Measurements from ENCODE around the gene BNIP3.
A peak's percentile ranks its signal among the peaks of the same experiment; 100 is the strongest.

The BNIP3 gene

DNA sequence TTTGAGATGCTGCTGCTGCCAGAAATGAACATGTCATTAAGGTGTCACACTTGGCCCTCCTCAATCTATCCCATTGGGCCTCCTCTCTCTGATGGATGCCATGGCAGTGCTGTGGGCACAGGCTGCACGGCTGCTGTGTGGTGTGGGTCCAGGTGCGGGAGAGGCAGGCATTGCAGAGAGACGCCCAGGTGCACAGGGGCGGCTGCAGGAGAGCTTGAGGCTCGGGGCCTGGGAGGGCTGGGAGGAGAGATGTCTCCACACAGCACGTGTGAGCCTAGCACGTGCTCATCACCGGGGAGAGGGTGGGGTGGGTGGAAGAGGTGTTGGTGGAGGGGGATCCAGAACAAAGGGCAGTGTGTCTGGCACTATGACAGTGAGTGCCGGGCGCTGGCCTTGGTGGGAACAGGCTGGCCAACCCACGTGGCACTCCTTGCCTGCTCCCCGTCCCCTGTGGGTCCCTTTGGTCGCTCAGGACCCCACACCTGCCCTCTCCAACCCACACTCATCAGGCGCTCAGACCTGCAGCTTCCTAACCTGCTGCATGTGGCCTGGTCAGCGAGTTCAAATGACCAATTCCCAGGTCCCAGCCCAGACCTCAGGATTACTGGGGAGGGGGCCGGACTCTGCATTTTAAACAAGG is 39.9 kb upstream of the BNIP3 start:
- DNase-seq (ENCODE audit: low spot score): peak; percentile 4
- TF ChIP-seq, protein P1, sequence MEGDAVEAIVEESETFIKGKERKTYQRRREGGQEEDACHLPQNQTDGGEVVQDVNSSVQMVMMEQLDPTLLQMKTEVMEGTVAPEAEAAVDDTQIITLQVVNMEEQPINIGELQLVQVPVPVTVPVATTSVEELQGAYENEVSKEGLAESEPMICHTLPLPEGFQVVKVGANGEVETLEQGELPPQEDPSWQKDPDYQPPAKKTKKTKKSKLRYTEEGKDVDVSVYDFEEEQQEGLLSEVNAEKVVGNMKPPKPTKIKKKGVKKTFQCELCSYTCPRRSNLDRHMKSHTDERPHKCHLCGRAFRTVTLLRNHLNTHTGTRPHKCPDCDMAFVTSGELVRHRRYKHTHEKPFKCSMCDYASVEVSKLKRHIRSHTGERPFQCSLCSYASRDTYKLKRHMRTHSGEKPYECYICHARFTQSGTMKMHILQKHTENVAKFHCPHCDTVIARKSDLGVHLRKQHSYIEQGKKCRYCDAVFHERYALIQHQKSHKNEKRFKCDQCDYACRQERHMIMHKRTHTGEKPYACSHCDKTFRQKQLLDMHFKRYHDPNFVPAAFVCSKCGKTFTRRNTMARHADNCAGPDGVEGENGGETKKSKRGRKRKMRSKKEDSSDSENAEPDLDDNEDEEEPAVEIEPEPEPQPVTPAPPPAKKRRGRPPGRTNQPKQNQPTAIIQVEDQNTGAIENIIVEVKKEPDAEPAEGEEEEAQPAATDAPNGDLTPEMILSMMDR (IDR thresholded peaks at IDR 0.05; ENCODE audit: extremely low read depth, missing control alignments): no peak

DNA sequence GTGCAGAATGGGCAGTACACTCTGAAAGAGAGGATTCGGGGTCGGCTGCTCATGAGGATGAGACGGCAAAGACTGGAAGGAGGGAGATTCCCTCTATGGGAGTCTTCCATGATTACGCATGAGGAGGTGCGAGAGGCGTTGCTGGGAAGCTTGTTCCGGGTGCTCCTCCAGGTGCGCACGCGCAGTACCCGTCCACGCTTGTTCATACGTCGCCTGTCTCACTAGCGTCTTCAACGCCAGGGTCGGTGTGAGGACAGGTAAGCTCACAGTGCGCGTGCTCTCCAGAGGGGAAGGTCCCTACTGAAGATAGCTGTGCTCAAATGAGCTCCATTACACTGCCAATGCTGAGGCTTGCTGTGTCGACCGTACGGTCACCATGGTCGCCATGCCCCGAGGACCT is 39.3 kb upstream of the BNIP3 start:
- no peak for DNase-seq (ENCODE audit: low spot score)
- TF ChIP-seq, protein P1 (IDR thresholded peaks at IDR 0.05; ENCODE audit: extremely low read depth, missing control alignments): no peak

DNA sequence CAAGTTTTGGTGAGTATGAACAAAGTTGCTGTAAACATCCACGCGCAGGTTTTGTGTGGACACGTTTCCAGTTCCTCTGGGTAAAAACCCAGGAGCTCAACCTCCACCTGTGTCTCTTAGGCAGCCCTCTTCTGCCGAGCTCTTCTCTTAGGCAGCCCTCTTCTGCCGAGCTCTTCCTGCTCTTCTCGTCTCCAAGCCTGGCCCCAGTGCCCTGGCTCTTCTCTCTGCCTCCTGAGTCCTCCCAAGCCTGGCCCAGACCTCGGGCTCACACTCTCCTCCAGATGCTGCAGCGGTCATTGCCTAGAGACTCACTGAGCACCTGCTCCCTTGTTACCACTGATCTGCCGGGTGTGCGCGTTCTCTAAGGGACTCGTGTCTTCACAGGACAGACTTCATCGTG is 38.7 kb upstream of the BNIP3 start:
- TF ChIP-seq, protein P1 (IDR thresholded peaks at IDR 0.05; ENCODE audit: extremely low read depth, missing control alignments): no peak
- DNase-seq (ENCODE audit: low spot score): peak; percentile 5

DNA sequence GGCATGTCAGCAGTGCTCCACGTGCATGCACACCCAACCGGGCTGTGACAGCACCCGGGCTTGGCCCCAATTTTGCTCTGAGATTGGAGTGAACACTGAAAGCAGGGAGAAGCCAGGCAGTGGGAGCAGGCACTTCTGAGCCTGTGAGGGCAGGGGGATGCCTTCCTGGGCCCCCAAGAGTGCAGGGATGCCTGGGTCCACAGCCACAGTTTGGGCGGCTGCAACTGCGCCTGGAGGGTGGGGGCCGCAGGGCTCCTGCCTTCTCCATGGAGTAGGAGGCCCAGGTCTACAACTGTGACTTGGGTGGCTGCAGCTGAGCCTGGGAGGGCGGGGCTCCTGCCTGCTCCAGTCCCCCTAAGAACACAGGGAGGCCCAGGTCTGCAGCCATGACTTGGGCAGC is 37.6 kb upstream of the BNIP3 start:
- no peak for DNase-seq (ENCODE audit: low spot score)
- TF ChIP-seq, protein P1 (IDR thresholded peaks at IDR 0.05; ENCODE audit: extremely low read depth, missing control alignments): no peak

DNA sequence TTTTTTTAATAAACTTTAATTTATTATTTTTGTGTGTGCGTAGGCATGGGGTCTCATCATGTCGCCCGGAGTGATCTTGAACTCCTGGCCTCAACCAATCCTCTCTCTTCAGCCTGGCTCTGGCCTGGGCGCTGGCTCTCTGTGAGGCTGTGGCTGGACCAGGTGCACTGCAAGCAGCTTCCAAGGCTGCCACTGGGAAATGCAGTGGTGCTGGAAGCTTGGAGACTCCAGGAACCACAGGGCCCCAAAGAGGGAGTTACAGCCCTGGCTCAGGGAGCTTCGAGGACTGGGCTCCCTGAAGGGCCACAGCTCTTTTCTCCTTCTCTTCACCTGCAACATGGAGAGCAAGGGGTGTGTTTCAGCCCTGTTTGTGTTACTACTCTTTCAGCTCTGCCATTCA is 36.7 kb upstream of the BNIP3 start:
- TF ChIP-seq, protein P1 (IDR thresholded peaks at IDR 0.05; ENCODE audit: extremely low read depth, missing control alignments): no peak
- DNase-seq (ENCODE audit: low spot score): no peak

DNA sequence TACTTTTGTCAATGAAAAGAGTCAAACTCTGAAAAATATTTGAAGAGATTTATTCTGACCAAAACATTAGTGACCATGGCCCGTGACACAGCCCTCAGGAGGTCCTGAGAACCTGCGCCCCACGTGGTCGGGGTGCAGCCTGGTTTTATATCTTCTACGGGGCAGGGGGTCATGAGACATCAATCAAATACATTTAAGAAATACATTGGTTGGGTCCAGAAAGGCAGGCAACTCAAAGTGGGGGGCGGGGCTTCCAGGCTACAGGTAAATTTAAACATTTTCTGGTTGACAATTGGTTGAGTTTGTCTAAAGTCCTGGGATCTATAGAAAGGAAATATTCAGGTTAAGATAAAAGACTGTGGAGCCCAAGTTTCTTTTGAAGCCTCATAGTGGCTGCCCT is 34.8 kb upstream of the BNIP3 start:
- DNase-seq (ENCODE audit: low spot score): no peak
- TF ChIP-seq, protein P1 (IDR thresholded peaks at IDR 0.05; ENCODE audit: extremely low read depth, missing control alignments): no peak

DNA sequence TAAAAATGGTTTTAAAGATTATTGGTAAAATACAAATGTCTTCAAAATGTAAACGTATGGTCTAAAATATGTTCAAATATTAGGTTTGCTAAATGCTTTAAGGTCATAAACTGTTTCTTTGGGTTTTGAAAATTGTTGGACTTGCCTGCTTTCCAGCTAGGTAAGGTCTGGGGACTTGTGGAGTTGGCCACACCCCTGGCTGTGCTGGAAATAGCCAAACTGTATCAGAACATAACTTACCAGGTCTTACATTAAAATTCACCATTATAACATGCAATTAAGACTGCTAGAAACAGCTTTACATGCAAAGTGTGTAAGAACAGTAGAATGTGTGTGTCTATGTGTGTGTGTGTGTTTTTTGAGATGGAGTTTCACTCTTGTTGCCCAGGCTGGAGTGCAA is 29.7 kb upstream of the BNIP3 start:
- DNase-seq (ENCODE audit: low spot score): no peak
- TF ChIP-seq, protein P1 (IDR thresholded peaks at IDR 0.05; ENCODE audit: extremely low read depth, missing control alignments): no peak

Data from GM20000 (cell line).